ENCODE data around the gene NUFIP2.

DNA sequence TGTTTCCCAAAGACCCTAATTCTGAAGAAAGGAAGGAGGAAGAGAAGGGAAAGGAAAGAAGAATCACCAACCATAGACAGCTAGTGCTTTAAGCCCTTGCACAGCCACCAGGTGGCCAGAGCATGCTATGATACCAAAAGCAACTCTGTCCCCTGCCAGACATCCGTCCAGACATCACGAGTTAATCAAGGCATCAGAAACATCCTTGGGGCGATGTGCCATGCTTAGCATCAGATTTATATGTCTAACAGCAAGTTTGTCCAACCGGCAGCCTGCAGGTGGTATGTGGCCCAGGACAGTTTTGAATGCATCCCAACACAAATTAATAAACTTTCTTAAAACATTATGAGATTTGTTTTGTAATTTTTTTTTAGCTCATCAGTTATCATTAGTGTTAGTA, 50.2 kb downstream of the NUFIP2 start:
- TF ChIP-seq, protein P1, sequence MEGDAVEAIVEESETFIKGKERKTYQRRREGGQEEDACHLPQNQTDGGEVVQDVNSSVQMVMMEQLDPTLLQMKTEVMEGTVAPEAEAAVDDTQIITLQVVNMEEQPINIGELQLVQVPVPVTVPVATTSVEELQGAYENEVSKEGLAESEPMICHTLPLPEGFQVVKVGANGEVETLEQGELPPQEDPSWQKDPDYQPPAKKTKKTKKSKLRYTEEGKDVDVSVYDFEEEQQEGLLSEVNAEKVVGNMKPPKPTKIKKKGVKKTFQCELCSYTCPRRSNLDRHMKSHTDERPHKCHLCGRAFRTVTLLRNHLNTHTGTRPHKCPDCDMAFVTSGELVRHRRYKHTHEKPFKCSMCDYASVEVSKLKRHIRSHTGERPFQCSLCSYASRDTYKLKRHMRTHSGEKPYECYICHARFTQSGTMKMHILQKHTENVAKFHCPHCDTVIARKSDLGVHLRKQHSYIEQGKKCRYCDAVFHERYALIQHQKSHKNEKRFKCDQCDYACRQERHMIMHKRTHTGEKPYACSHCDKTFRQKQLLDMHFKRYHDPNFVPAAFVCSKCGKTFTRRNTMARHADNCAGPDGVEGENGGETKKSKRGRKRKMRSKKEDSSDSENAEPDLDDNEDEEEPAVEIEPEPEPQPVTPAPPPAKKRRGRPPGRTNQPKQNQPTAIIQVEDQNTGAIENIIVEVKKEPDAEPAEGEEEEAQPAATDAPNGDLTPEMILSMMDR (IDR thresholded peaks at IDR 0.05): no peak
- no peak for TF ChIP-seq EZH2 (IDR thresholded peaks at IDR 0.05; ENCODE audit: borderline replicate concordance, insufficient read depth, low read depth, low read length, poor library complexity, severe bottlenecking)
